ENCODE data around the gene KRTAP1-1. TPM values are rescaled to one million over a fixed set of nuclear protein-coding genes. Genes with fewer than 3 reads are reported as not detected.
"Not testable (repeated sequence)": the region's sequence is repeated elsewhere in the genome, so short reads cannot be mapped to it uniquely, and the experiment has no call there.

Gene KRTAP1-1
- not detected in 2 replicates for total RNA-seq
- long read RNA-seq, result 0 reads

DNA sequence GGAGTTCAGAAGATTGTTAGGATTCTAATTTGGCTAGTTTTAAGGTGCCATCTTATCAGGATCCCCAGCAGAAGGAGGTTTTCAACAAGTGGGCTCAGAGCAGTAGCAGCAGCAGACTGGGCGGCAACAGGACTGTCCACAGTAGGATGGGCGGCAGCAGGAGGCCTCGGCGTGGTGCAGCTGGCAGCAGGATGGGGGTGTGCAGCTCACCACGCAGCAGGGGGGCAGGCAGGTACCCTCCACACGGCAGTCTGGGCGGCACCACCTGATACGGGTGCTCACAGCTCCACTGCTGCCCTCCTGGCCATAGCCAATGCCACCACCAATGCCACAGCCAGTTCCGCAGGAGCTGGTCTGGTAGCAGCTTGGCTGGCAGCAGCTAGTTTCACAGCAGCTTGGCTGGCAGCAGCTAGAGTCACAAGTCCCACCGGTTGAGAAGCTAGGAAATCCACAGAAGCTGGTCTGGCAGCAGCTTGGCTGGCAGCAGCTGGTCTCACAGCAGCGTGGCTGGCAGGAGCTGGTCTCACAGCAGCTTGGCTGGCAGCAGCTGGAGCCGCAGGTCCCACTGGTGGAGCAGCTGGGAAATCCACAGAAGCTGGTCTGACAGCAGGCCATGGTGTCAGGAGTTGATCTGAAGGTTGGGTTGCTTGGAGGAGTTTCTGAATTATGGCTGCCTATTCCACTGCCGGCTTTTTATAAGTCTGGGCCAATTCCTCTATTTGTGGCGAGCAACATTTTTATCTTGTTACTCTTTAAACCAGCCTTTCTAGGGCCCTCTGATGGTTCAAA lies at the start of gene KRTAP1-1:
Gene KRTAP1-1, minus strand, starts transcription at position 668 of the 789 bp plus-strand sequence. Its CDS starts 53 bp downstream, at position 615.
- not testable (repeated sequence) for DNase-seq (ENCODE audit: low read depth, low spot score); H3K4me1 Mint-ChIP-seq; H3K36me3 Mint-ChIP-seq (ENCODE audit: low read depth); H3K9me3 Mint-ChIP-seq; H3K27me3 Mint-ChIP-seq (ENCODE audit: low read depth); H3K27ac Mint-ChIP-seq (ENCODE audit: unreplicated experiment); H3K4me3 Mint-ChIP-seq

DNA sequence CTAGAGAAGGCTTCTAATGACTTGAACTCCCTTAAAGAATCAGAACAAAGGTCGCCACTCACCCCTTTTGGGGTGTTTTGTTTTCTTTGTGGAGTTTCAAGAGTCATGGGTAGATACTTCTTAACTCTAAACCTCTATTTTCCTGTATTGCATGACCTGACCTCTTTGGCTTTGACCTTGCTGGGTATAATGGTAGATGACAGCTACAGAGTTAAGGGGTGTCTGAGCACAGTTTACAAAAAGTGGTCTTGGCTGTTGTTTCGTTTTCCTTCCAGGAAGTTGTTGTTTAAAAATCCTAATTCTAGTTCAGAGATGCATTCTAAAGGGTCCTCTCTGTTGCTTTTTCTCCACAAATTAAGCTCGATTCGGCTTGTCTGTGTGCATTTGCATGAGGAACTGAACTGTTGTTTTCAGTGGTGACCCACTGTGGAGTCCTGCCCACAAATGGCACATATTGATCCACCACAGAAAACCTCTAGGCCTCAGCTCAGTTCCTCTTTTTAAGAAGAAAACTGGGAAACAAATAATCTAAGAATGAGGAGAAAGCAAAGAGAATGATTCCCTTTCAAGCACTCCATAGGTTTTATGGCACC lies 47.6 kb upstream of the KRTAP1-1 start:
- not testable (repeated sequence) for H3K9me3 Mint-ChIP-seq; H3K36me3 Mint-ChIP-seq (ENCODE audit: low read depth); H3K27ac Mint-ChIP-seq (ENCODE audit: unreplicated experiment); H3K27me3 Mint-ChIP-seq (ENCODE audit: low read depth); H3K4me1 Mint-ChIP-seq; H3K4me3 Mint-ChIP-seq; DNase-seq (ENCODE audit: low read depth, low spot score)

- not testable (repeated sequence) for DNase-seq (ENCODE audit: low read depth, low spot score); H3K36me3 Mint-ChIP-seq (ENCODE audit: low read depth); H3K27me3 Mint-ChIP-seq (ENCODE audit: low read depth); H3K4me3 Mint-ChIP-seq; H3K9me3 Mint-ChIP-seq; H3K27ac Mint-ChIP-seq (ENCODE audit: unreplicated experiment); H3K4me1 Mint-ChIP-seq
Measured at GRCh38 chr17:41084100-41084856, 43.0 kb upstream of the KRTAP1-1 start, which contains the start of gene KRTAP4-7. Gene KRTAP4-7 (plus strand): TSS chr17:41084150. CDS start chr17:41084207, 57 bp downstream.

GRCh38 chr17:41083427-41083826 lies 42.2 kb upstream of the KRTAP1-1 start:
- not testable (repeated sequence) for H3K27me3 Mint-ChIP-seq (ENCODE audit: low read depth); H3K4me1 Mint-ChIP-seq; H3K27ac Mint-ChIP-seq (ENCODE audit: unreplicated experiment); DNase-seq (ENCODE audit: low read depth, low spot score); H3K9me3 Mint-ChIP-seq; H3K4me3 Mint-ChIP-seq; H3K36me3 Mint-ChIP-seq (ENCODE audit: low read depth)

GRCh38 chr17:41082626-41083025 lies 41.4 kb upstream of the KRTAP1-1 start:
- no peak for DNase-seq (ENCODE audit: low read depth, low spot score)
- H3K9me3 Mint-ChIP-seq, result no peaks in the 10 kb centered on the region
- no peak overlapping the region for H3K27ac Mint-ChIP-seq (ENCODE audit: unreplicated experiment)
- H3K27me3 Mint-ChIP-seq (ENCODE audit: low read depth), result peaks cover 9% of the 10 kb centered on the region
- no peaks in the 10 kb centered on the region for H3K4me1 Mint-ChIP-seq
- TF ChIP-seq, protein P1, sequence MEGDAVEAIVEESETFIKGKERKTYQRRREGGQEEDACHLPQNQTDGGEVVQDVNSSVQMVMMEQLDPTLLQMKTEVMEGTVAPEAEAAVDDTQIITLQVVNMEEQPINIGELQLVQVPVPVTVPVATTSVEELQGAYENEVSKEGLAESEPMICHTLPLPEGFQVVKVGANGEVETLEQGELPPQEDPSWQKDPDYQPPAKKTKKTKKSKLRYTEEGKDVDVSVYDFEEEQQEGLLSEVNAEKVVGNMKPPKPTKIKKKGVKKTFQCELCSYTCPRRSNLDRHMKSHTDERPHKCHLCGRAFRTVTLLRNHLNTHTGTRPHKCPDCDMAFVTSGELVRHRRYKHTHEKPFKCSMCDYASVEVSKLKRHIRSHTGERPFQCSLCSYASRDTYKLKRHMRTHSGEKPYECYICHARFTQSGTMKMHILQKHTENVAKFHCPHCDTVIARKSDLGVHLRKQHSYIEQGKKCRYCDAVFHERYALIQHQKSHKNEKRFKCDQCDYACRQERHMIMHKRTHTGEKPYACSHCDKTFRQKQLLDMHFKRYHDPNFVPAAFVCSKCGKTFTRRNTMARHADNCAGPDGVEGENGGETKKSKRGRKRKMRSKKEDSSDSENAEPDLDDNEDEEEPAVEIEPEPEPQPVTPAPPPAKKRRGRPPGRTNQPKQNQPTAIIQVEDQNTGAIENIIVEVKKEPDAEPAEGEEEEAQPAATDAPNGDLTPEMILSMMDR (conservative IDR thresholded peaks at IDR 0.05), result no peak
- H3K4me3 Mint-ChIP-seq, result no peak overlapping the region
- H3K36me3 Mint-ChIP-seq (ENCODE audit: low read depth), result no peaks in the 10 kb centered on the region

DNA sequence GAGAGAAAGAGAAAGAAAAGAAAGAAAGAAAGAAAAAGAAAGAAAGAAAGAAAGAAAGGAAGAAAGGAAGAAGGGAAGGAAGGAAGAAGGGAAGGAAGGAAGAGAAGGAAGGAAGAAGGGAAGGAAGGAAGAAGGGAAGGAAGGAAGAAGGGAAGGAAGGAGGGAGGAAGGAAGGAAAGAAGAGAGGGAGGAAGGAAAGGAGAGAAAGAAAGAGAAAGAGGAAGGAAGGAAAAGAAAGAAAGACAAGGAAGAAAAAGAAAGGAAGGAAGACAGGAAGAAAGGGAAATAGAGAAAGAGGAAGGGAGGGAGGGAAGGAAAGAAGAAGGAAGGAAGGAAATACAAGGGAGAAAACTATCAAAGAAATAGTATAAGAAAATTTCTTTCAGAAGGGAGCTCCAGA lies 35.5 kb upstream of the KRTAP1-1 start:
- H3K4me1 Mint-ChIP-seq, result no peaks in the 10 kb centered on the region

DNA sequence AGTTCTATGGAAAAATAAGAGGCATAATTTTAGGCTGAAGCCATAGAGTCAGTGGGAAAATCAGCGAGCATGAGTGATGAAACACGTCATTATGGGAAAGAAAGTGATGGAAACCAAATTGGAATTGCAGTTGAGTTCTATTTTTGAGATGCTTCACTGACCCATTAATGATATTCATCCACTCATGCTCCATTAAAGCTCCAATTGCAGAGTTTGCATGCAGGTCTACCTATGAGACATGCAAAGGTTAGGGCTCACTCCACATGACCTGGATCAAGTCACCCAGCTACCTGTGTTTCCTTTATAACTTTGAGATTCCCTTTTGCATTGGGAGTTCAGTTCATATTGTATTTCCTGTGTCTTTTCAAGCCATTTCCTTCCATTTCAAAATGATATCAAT lies 32.4 kb upstream of the KRTAP1-1 start:
- H3K4me1 Mint-ChIP-seq, result no peaks in the 10 kb centered on the region
- H3K27ac Mint-ChIP-seq (ENCODE audit: unreplicated experiment), result no peak overlapping the region
- DNase-seq (ENCODE audit: low read depth, low spot score), result no peak
- H3K27me3 Mint-ChIP-seq (ENCODE audit: low read depth), result peaks cover 23% of the 10 kb centered on the region
- H3K9me3 Mint-ChIP-seq, result no peaks in the 10 kb centered on the region
- no peaks in the 10 kb centered on the region for H3K36me3 Mint-ChIP-seq (ENCODE audit: low read depth)
- TF ChIP-seq, protein P1 (conservative IDR thresholded peaks at IDR 0.05), result no peak
- no peak overlapping the region for H3K4me3 Mint-ChIP-seq

More for the DNA sequence above, 35.5 kb upstream of the KRTAP1-1 start:
- no peak for DNase-seq (ENCODE audit: low read depth, low spot score)
- H3K27me3 Mint-ChIP-seq (ENCODE audit: low read depth), result peaks cover 23% of the 10 kb centered on the region
- no peak overlapping the region for H3K4me3 Mint-ChIP-seq
- H3K36me3 Mint-ChIP-seq (ENCODE audit: low read depth), result no peaks in the 10 kb centered on the region
- H3K27ac Mint-ChIP-seq (ENCODE audit: unreplicated experiment), result no peak overlapping the region
- TF ChIP-seq, protein P1 (conservative IDR thresholded peaks at IDR 0.05), result no peak
- no peaks in the 10 kb centered on the region for H3K9me3 Mint-ChIP-seq

All from neural crest cell (in vitro differentiated cells).